HCT116 (cell line): ENCODE results near the gene ANKRD33. TPM values are rescaled to one million over a fixed set of nuclear protein-coding genes. Genes with fewer than 3 reads are reported as not detected.

ENCODE experiments used
- ATAC-seq: fragments of 200-7000 bp; cut with Tn5 transposase; 2 replicates; pipeline ENCODE4 v1.9.1; 2020; ENCODE audit warnings: mild to moderate bottlenecking, moderate library complexity
- BruUV-seq: library from RNA; stranded (reverse); fragments of 400-500 nt; replicated peaks from 2 replicates; lab custom pipeline; 2021; lab: Mats Ljungman, UMichigan
- CTCF ChIA-PET: fragments of 300-600 bp; sonication (Branson Sonifier 250); formaldehyde crosslinking; loops from one replicate; lab custom pipeline; 2021; ENCODE audit warnings: antibody characterized with exemption; lab: Charles Lee
- POLR2A ChIA-PET: fragments of 300-600, 350-600 bp; sonication (Branson Sonifier 250); formaldehyde crosslinking; loops from one replicate; lab custom pipeline; 2021; ENCODE audit warnings: antibody characterized with exemption; lab: Charles Lee
- RAD21 ChIA-PET, 2 experiments: fragments of 300-600 bp; sonication (Branson Sonifier 250); formaldehyde crosslinking; loops; one replicate each; lab custom pipeline; 2023; ENCODE audit warnings: low total read pairs in 2 of 2; ENCODE audit not compliant: uncharacterized antibody in 2 of 2, unreplicated experiment in 2 of 2, low non-redundant PET in 1 of 2; lab: Charles Lee
- DNase-seq: peaks from one replicate; pipeline ENCODE4 v3.0.0-alpha.2; 2010; ENCODE audit warnings: low read depth, low spot score
- H2AFZ ChIP-seq: fragments of 200-600 bp; shearing (Covaris generic), sonication (generic); 2 replicates; pipeline ENCODE4 v1.6.1; 2017; ENCODE audit warnings: low read depth, mixed run types, mixed read lengths, antibody characterized with exemption, low read length; ENCODE audit not compliant: poor library complexity, severe bottlenecking
- H3K27ac ChIP-seq: 2 replicates; pipeline ENCODE4 v1.5.1; 2012; ENCODE audit warnings: low read depth, low read length
- H3K27me3 ChIP-seq: fragments of 200-600 bp; sonication (generic); 2 replicates; pipeline ENCODE4 v1.6.1; 2016; ENCODE audit warnings: mixed run types, low read length, mixed read lengths; ENCODE audit not compliant: insufficient read depth
- H3K36me3 ChIP-seq, 2 experiments: fragments of 200-500 bp in 1 of 2; fragments of 200-600 bp in 1 of 2; sonication (Bioruptor generic) in 1 of 2; sonication (generic) in 1 of 2; 2 replicates each; pipeline versions ENCODE4 v1.5.1 to v1.6.1; 2014 to 2016; ENCODE audit warnings: low read length in 2 of 2, inconsistent platforms in 1 of 2, mixed read lengths in 1 of 2, mixed run types in 1 of 2; ENCODE audit not compliant: insufficient read depth in 2 of 2, control insufficient read depth in 1 of 2
- H3K4me1 ChIP-seq, 2 experiments: fragments of 200-600 bp in 1 of 2; sonication (generic) in 1 of 2; 2 replicates each; pipeline versions ENCODE4 v1.5.1 to v1.6.1; 2012 to 2017; ENCODE audit warnings: low read length in 2 of 2, inconsistent platforms in 1 of 2, mild to moderate bottlenecking in 1 of 2, mixed read lengths in 1 of 2, mixed run types in 1 of 2, moderate library complexity in 1 of 2; ENCODE audit not compliant: insufficient read depth in 2 of 2, control insufficient read depth in 1 of 2
- H3K4me2 ChIP-seq: fragments of 200-600 bp; sonication (generic); 2 replicates; pipeline ENCODE4 v1.6.1; 2017; ENCODE audit warnings: mixed run types, low read length, mixed read lengths
- H3K4me3 ChIP-seq, 2 experiments: fragments of 200-600 bp in 1 of 2; sonication (generic) in 1 of 2; replicated peaks in 1 of 2; 2 replicates each; pipeline ENCODE4 v1.5.1; 2011 to 2016; ENCODE audit warnings: low read length in 2 of 2, control low read depth in 1 of 2, low read depth in 1 of 2, mild to moderate bottlenecking in 1 of 2, mixed read lengths in 1 of 2, mixed run types in 1 of 2
- H3K79me2 ChIP-seq: fragments of 200-600 bp; sonication (generic); 2 replicates; pipeline ENCODE4 v1.6.1; 2017; ENCODE audit warnings: mild to moderate bottlenecking, mixed run types, low read length, moderate library complexity, mixed read lengths; ENCODE audit not compliant: insufficient read depth
- H3K9ac ChIP-seq: fragments of 200-600 bp; sonication (generic); 2 replicates; pipeline ENCODE4 v1.6.1; 2016; ENCODE audit warnings: low read length, mixed read lengths
- H3K9me2 ChIP-seq: fragments of 200-600 bp; sonication (generic), shearing (Covaris generic); 2 replicates; pipeline ENCODE4 v1.6.1; 2017; ENCODE audit warnings: mixed run types, mild to moderate bottlenecking, moderate library complexity; ENCODE audit not compliant: insufficient read depth
- H3K9me3 ChIP-seq, 2 experiments: fragments of 200-500 bp in 1 of 2; fragments of 200-600 bp in 1 of 2; sonication (Bioruptor generic) in 1 of 2; sonication (generic) in 1 of 2; 2 replicates each; pipeline ENCODE4 v1.6.1; 2014 to 2017; ENCODE audit warnings: low read length in 2 of 2, mixed read lengths in 2 of 2, inconsistent platforms in 1 of 2, low read depth in 1 of 2, mild to moderate bottlenecking in 1 of 2, mixed run types in 1 of 2, moderate library complexity in 1 of 2; ENCODE audit not compliant: control insufficient read depth in 1 of 2, insufficient read depth in 1 of 2
- H4K20me1 ChIP-seq: fragments of 200-600 bp; sonication (generic), shearing (Covaris generic); 2 replicates; pipeline ENCODE4 v1.6.1; 2017; ENCODE audit warnings: mixed run types, mild to moderate bottlenecking, moderate library complexity; ENCODE audit not compliant: insufficient read depth
- ATF3 ChIP-seq: IDR thresholded peaks from 2 replicates; pipeline ENCODE4 v1.6.1; 2012
- CTCF ChIP-seq, 3 experiments: fragments of 200-600 bp in 1 of 3; sonication (generic) in 1 of 3; IDR thresholded peaks in 2 of 3; conservative IDR thresholded peaks in 1 of 3; 2 replicates each; pipeline ENCODE4 v1.5.1; 2012 to 2017; ENCODE audit warnings: low read depth in 2 of 3, low read length in 2 of 3, antibody characterized with exemption in 1 of 3, borderline replicate concordance in 1 of 3, control low read depth in 1 of 3, mild to moderate bottlenecking in 1 of 3, mixed read lengths in 1 of 3, mixed run types in 1 of 3, moderate library complexity in 1 of 3; ENCODE audit not compliant: insufficient read depth in 1 of 3
- EGR1 ChIP-seq: IDR thresholded peaks from 2 replicates; pipeline ENCODE4 v1.6.1; 2012; ENCODE audit warnings: low read depth
- ELF1 ChIP-seq: IDR thresholded peaks from 2 replicates; pipeline ENCODE4 v1.6.1; 2012; ENCODE audit warnings: low read depth, borderline replicate concordance
- EZH2phosphoT487 ChIP-seq: fragments of 200-600 bp; IDR thresholded peaks from 2 replicates; pipeline ENCODE4 v1.6.1; 2018; ENCODE audit warnings: antibody characterized with exemption, borderline replicate concordance
- YY1 ChIP-seq: IDR thresholded peaks from 2 replicates; pipeline ENCODE4 v1.6.1; 2011; ENCODE audit warnings: low read length, low read depth, moderate library complexity, mild to moderate bottlenecking; ENCODE audit not compliant: insufficient replicate concordance; ENCODE audit errors: extremely low read depth
- ZBTB33 ChIP-seq: IDR thresholded peaks from 2 replicates; pipeline ENCODE4 v1.6.1; 2011; ENCODE audit warnings: mild to moderate bottlenecking, low read length, moderate library complexity; ENCODE audit not compliant: insufficient replicate concordance; ENCODE audit errors: extremely low read depth
- ZNF274 ChIP-seq: fragments of 200-500 bp; sonication (Bioruptor generic); IDR thresholded peaks from 2 replicates; pipeline ENCODE4 v1.6.1; 2014; ENCODE audit warnings: mild to moderate bottlenecking, low read depth, low read length, inconsistent platforms
- intact Hi-C: fragments of 100-400 bp; cut with micrococcal nuclease; formaldehyde crosslinking; loops from 2 replicates; pipeline ENCODE4 v1.10.0; 2022
- total RNA-seq: library from RNA; stranded (reverse); gene quantifications from one replicate; pipeline ENCODE4 v1.2.1, GENCODE V29; 2021; ENCODE audit not compliant: unreplicated experiment

ANKRD33 gene
- total RNA-seq, 1 experiment from 2014 or later = not detected

- TF ChIP-seq ATF3 (no peak), ELF1 (no peak), EGR1 (no peak), ZBTB33 (no peak)
These were observed 35.0 kb downstream of the ANKRD33 start (continued) for GRCh38 chr12:51922762-51923505.

GRCh38 chr12:51923506-51924365, 35.8 kb downstream of the ANKRD33 start:
- CTCF ChIA-PET = interaction anchor here (1.0 to 2.9 kb wide), 6 partner anchors 9 to 30 kb away, joined by 3 to 9 read pairs (median 4); no protein-coding TSS in a partner anchor

More at GRCh38 chr12:51923506-51924365, 35.8 kb downstream of the ANKRD33 start:
- Histone ChIP-seq H3K4me3 (no peak overlapping the region), H3K4me1 (peaks cover 0 to 12% of the 10 kb centered on the region in 2 experiments; a peak in 1 of 4 replicates), H3K9me2 (no peaks in the 10 kb centered on the region), H3K36me3 (no peaks in the 10 kb centered on the region), H3K9me3 (no peaks in the 10 kb centered on the region), H2AFZ (peak overlapping the region; percentile 63), H3K9ac (no peak overlapping the region), H4K20me1 (no peaks in the 10 kb centered on the region), H3K27me3 (no peaks in the 10 kb centered on the region), H3K27ac (no peak overlapping the region), H3K79me2 (no peaks in the 10 kb centered on the region), H3K4me2 (peak overlapping the region; percentile 52)
- no TSS peak for BruUV-seq
- ChIA-PET RAD21 (interaction anchor here in 1 of 2 experiments (1.6 kb wide), 1 partner anchor 31 kb away, joined by 5 read pairs; no protein-coding TSS in a partner anchor), POLR2A (no interaction called here)
- intact Hi-C loops = no loop called here
- peak; percentile 93 for ATAC-seq
- no peak for DNase-seq
- TF ChIP-seq EZH2phosphoT487 = no peak
- peak; percentile 45 to 96 (median 93); a peak in 5 of 6 replicates for TF ChIP-seq CTCF (IDR thresholded peaks at IDR 0.05 in 2 of 3, conservative IDR thresholded peaks at IDR 0.05 in 1 of 3; ENCODE audit: borderline replicate concordance in 1 of 3, insufficient read depth in 1 of 3, low read depth in 2 of 3, low read length in 2 of 3)
- TF ChIP-seq YY1 = peak; percentile 20
- TF ChIP-seq ZNF274 = no peak
- TF ChIP-seq ATF3 = no peak
